GM13977 (cell line): ENCODE results near the gene FRG2C.
"Not testable (repeated sequence)": the region's sequence is repeated elsewhere in the genome, so short reads cannot be mapped to it uniquely, and the experiment has no call there.

ENCODE experiments used
- DNase-seq: peaks from one replicate; pipeline ENCODE4 v3.0.0; 2012; ENCODE audit warnings: low spot score
- CTCF ChIP-seq: IDR thresholded peaks from 2 replicates; pipeline ENCODE4 v1.5.1; 2012; ENCODE audit warnings: mild to moderate bottlenecking, control low read depth; ENCODE audit not compliant: insufficient read depth; ENCODE audit errors: extremely low read depth, missing control alignments
- in situ Hi-C: fragments of 300-500 bp; cut with MboI; formaldehyde crosslinking; loops from one replicate; pipeline ENCODE4 v1.12.0; 2022; ENCODE audit warnings: low sequenced_read_pairs, low pct_unique_long_range_greater_than_20kb, mixed read lengths, inconsistent platforms; ENCODE audit not compliant: unreplicated experiment

The FRG2C gene

GRCh38 chr3:75664028-75664427 is at the start of gene FRG2C:
Gene FRG2C (plus strand): TSS chr3:75664328. CDS start chr3:75664380, 52 bp downstream.
- DNase-seq, in situ Hi-C loops: not testable (repeated sequence)

- in situ Hi-C loops, DNase-seq: not testable (repeated sequence)
These were observed 45.3 kb upstream of the FRG2C start for GRCh38 chr3:75618666-75619305.

GRCh38 chr3:75619481-75620031 is 44.6 kb upstream of the FRG2C start:
- in situ Hi-C loops, DNase-seq: not testable (repeated sequence)

- in situ Hi-C loops, DNase-seq: not testable (repeated sequence)
These were observed 42.4 kb upstream of the FRG2C start for GRCh38 chr3:75621772-75622171.

- in situ Hi-C loops, DNase-seq: not testable (repeated sequence)
These were observed 40.5 kb upstream of the FRG2C start for GRCh38 chr3:75623656-75624055.

GRCh38 chr3:75630887-75631535 is 33.1 kb upstream of the FRG2C start:
- in situ Hi-C loops, DNase-seq: not testable (repeated sequence)

GRCh38 chr3:75631541-75631940 is 32.6 kb upstream of the FRG2C start:
- DNase-seq, result no peak
- in situ Hi-C loops, result no loop called here
- TF ChIP-seq CTCF, result no peak

- DNase-seq, in situ Hi-C loops: not testable (repeated sequence)
These were observed 25.2 kb upstream of the FRG2C start for GRCh38 chr3:75638947-75639346.

- in situ Hi-C loops, DNase-seq: not testable (repeated sequence)
These were observed 23.0 kb upstream of the FRG2C start for GRCh38 chr3:75641107-75641517.

GRCh38 chr3:75643031-75643800 is 20.9 kb upstream of the FRG2C start:
- DNase-seq, result peak; percentile 35
- TF ChIP-seq CTCF, result peak; percentile 48
- in situ Hi-C loops, result not testable (repeated sequence)

GRCh38 chr3:75645548-75645947 is 18.6 kb upstream of the FRG2C start:
- DNase-seq, in situ Hi-C loops: not testable (repeated sequence)
